ENCODE measurements around the gene SFTPD.
"Not testable (repeated sequence)": the region's sequence is repeated elsewhere in the genome, so short reads cannot be mapped to it uniquely, and the experiment has no call there.

Gene SFTPD

DNA sequence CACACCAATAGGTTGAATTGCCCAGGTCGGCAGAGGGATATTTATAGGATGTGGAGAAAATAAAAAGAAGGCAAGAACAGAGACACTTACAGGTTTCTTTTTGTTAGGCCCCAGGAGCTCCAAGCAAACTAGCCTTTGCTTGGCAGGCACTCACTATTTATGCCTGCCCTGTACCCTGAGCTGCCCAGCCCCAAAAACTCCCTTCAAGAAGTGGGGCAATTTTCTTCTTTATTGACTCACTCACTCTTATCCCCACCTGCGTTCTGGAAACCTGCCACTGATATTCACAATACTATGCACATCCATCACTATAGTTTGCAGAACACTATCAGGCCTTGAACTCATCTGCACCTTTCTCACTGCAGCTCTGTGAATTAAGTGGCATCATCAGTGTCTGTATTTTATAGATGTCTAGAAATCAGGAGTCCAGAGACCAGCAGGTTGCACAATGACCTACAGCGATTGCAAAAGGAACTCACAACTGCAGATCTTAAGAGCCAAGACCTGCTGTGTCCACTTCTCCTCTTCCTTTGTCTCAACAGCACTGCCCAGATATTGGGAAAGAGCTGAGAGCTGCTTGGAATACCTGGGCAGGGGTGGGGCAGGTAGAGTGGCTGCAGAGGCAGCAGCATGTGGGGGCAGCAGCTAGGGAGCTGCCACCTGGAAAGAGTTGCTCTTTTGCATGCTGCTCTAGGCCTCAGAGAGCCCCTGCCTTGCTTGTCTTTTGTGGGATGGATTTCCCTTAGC lies at the start of gene SFTPD:
Gene SFTPD (minus strand): TSS at position 130 of the 747 bp plus-strand sequence. CDS start 2,446 bp downstream, outside the sequence.
- no peak for DNase-seq

DNA sequence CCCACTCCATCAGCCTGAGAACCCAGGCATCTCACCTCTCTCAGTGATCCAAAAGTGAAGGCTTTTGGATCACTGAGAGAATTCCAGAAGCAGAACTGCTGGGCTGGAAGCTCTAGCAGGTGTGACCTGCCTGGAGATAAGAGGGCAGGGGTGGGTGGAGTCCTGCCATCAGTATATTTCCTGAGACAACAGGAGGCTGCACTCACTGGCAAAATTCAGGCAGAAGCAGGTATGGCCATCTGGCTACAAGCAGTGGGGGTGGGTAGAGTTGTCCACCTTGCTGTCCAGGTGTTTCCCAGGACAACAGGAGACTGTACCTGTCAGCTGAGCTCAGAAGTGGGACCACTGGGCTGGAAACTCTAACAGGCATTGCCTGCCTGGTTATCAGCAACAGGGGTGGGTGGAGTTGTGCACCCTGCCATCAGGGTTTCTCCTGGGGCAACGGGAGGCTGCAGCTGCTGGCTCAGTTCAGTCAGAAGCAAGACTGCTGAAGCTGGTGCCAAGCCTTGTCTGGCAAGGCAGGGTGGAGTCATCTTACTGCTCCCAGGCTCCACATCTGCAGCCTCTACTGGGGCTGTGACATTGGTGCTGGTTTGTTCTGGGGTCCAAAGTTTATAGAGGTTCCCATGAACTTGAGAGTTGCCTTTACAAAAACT lies 47.2 kb upstream of the SFTPD start:
- DNase-seq: peak in 1 of 3 experiments; percentile 30

DNA sequence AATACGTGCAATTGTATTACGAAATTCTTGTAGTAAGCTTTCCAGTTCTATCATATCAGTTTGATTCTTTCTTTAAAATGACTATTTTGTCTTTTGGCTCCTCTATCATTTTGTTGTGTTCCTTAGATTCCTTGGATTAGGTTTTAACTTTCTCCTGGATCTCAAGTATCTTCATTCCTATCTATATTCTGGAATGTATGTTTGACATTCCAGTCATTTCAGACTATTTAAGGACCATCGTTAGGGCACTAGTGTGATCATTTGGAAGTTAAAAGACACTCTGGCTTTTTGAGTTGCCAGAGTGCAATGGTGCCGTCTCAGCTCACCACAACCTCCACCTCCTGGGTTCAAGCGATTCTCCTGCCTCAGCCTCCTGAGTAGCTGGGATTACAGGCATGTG lies 45.7 kb upstream of the SFTPD start:
- no peak for DNase-seq

DNA sequence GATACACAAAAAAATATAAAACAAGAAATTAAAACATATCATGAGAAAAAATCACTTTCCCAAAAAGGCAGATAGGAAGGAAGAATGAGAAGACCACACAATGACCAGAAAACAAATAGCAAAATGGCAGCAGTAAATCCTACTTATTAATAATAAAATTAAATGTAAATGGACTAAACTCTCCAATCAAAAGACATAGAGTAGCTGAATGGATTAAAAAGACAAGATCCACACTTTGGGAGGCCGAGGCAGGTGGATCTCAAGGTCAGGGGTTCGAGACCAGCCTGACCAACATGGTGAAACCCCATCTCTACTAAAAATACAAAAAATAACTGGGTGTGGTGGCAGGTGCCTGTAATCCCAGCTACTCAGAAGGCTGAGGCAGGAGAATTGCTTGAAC lies 39.3 kb upstream of the SFTPD start:
- DNase-seq: not testable (repeated sequence)

DNA sequence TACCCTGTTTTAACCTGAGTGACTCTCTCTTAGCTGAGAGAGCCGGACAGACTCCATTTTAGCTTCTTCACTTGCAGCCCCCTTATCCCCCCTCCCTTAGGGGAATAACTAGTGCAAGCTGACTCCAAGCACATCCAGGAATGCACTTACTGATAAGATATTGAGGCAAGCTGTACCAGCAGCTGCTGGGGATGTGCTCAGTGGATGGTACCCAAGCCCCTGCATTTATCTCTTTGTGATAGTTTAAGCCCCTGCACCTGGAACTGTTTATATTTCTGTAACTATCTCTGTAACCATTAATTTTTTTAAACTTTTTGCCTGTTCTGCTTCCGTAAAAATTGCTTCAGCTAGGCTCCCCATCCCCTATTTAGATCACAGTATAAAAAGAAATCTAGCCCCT lies 37.8 kb upstream of the SFTPD start:
- not testable (repeated sequence) for DNase-seq

DNA sequence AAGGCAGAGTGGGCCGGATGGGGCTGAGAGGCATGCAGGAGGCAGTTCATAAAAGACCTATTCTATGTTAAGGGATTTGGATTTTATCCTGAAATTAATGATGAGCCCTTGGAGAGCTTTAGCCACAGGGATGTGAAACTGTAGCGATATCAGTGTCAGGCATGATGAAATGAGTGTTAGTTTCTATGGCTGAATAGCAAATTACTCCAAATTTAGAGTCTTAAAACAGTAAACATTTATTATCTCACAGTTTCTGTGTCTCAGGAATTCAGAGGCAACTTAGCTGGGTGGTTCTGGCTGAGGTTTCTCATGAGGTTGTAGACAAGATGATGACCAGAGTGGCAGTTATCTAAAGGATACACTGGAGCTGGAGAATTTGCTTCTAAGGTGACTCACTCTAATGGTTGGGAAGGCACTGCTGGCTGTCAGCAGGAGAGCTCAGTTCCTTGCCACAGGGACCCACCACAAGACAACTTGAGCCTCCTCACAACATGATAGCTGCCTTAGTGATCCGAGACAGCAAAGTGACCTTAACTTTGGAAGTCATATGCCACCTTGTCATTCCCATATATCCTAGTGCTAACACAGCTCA lies 36.7 kb upstream of the SFTPD start:
- no peak for DNase-seq

DNA sequence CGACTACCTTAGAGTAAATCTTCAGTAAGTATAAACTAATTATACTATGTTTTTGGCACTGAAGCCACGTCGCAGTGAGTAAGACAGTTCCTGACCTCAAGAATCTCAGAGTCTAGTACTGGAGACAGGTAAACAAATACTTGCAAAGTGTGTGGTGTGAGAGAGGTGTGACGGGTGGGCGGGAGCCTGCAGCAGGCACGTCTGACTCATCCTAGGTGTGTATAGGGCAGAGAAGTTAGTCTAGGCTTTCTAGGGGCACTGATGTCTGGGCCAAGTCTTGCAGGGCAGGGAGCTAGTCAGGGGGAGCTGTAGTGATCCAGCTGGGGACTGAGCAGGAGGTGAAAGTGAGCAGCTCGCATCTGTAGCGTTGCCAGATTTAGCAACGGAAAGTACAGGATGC lies 35.9 kb upstream of the SFTPD start:
- DNase-seq: no peak

DNA sequence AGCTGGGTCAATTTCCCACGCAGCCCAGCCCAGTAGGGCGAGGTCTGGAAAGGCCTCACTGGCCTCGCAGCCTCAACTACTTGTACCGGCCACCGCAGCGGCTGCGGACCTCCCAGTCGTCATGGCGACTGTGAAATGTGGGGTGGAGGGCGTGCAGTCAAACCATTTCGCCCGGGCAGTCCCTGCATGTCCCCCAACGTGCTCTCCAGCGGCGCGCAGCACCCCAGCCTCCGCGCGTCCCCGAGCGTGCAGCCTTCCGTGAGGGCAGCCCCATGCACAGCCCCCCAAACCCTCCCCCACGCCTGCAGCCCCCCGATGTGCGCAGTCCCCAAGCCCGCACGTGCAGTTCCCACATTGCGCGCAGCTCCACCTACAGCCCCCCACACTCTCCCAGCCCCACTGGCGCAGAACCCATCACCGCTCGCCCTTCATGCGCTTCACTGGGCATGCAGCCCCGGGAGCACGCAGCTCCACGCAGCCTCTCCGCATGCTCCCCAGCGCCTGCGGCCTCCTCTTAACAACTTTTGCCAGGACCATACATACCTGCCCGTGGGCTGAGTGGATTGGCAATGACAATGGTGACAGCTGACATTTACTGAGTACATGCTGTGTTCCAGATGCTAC lies 34.5 kb upstream of the SFTPD start:
- DNase-seq: no peak

DNA sequence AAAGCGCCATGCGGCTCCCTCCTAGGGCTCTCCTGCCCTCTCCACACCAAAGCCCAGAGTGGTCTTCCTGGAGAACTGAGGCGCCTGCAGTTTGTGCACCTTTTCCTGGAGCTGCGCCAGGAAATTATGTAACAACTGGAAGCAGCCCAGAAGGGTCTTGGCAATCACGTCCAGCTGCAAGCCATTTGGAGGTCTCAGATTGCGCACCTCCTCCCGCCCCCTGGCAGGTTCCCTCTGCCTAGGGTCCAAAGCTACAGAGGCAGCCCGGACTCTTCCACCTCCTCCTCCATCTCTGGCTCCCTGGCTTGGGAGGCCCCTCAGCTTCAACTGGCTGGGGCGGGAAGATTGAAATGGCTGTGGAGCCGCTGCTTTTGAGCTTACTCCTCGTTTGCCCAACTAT lies 34.0 kb upstream of the SFTPD start:
- peak in 1 of 3 experiments; percentile 60 for DNase-seq

DNA sequence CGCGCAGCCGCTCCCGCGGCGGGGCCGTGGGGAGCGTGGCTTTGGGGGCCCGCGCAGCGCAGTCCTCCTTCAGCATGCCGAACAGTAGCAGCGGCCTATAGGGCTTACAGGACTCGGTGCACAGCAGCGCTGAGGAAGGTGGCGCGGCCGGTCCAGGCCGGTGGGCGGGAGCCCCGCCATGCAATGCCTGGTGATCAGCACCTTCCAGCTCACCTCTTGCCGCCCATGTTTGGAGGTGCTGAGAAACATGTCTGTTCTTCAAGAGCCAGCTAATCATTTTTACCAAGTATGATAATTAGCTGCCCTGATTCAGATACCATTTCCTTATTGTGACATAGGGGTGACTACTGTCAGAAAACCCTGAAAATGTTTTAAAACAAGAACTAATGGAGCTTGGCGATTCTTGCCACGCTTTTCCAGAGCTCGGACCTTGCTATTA lies 33.5 kb upstream of the SFTPD start:
- DNase-seq: no peak

DNA sequence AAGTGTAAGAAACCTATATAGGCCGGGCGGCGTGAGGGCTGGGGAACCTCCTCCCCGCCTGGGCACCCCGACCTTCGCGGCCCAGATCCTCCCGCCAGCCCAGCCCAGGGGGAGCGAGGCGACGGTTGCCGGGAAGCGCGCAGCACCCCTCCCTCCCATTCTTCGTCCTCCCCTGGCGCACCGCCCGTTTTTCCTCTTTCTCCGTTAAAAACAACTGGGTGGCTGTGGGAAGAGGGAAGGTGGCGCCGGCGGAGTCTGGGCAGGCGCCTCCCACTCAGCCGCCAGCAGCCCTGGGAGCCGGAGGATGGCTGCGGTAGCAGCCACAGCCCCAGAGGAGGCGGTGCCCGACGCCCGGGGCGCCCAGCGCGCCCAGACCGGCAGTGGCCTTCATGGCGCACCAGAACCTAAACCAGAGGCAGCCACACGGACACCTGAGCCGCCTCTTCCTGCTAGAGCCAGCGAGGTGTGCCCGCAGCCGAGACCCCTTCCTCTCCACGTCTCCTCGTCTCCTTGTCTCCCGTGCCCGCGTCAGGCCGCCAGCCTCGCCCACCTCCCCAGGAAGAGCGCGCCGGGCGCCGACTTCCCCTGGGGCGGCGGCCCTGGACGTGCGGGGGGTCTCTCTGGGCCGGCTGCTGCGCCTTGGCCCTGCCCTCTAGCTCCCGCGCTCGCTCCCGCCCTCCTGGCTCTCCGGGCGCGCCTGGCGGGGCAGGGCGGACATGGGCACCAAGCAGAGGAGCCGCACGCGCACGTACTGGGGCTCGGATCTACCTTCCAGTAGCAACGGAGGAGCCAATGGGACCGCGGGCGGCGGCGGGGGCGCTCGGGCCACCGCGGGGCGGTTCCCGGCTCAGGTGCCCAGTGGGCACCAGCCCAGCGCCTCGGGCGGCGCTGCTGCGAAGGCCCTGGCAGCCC lies 32.8 kb upstream of the SFTPD start:
- DNase-seq: peak; percentile 12 to 92 (median 90)

DNA sequence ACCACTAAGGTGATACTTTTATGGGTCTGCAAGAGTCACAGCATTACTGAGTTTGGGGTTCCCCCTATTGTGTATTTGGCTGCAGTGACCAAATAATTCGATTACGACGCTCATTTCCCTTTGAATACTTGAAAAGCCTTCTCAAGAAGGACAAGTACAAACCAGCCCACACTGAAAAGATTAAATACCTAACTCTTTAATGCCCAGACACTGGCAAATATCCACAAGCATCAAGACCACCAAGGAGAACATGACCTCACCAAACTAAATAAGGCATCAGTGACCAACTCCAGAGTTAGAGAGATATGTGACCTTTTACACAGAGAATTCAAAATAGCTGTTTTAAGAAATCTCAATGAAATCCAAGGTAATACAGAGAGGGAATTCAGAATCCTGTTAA lies 31.8 kb upstream of the SFTPD start:
- peak in 1 of 3 experiments; percentile 41 for DNase-seq

DNA sequence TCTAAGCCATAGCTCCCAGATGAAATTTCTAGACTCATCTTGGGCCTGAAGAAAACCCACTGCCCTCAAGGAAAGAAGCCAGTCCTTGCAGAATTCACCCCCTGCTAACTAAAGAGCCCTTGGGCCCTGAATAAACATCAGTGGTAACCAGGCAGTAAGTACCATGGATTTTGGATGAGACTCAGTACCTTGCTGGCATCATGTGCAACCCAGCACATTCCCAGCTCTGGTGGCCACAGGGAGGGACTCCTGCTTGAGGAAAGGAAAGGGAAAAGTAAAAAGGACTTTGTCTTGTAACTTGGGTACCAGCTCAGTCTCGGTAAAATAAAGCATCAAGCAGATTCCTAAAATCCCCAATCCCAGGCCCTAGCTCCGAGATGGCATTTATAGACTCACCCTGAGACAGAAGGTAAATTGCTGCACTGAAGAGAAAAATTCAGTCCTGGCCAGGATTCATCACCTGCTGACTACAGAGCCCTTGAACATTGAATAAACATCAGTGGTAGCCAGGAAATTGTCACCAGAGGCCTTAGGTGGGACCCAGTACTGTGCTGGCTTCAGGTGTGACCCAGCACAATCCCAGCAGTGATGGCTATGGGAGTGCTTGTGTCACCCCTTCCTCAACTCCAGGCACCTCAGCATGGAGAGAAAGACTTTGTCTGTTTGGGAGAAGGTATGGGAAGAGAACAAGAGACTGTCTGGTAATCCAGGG lies 31.2 kb upstream of the SFTPD start:
- DNase-seq: peak in 1 of 3 experiments; percentile 32

DNA sequence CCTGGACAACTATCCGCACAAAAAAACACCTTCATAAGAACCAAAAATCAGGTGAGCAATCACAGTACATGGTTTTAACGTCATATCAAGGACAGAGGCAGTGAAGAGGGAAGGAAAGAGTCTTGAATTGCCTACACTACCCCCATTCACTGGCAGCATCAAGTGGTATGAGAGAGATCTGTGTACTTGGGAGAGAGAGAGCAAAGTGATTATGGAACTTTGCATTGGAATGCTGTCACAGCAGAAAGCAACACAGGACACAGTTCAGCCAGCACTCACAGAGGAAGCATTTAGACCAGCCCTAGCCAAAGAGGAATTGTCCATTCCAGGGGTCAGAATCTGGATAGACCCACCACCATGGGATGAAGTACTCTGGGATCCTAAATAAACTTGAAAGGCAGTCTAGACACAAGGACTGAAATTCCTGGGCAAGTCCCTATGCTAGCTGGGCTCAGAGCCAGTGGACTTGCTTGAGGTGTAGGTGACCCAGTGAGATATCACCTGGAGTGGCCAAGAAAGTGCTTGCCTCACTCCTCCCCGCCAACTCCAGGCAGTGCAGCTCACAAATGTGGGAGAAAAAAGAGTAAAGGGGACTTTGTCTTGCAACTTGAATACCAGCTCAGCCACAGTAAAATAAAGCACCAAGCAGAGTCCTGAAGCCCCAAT lies 30.5 kb upstream of the SFTPD start:
- no peak for DNase-seq

DNA sequence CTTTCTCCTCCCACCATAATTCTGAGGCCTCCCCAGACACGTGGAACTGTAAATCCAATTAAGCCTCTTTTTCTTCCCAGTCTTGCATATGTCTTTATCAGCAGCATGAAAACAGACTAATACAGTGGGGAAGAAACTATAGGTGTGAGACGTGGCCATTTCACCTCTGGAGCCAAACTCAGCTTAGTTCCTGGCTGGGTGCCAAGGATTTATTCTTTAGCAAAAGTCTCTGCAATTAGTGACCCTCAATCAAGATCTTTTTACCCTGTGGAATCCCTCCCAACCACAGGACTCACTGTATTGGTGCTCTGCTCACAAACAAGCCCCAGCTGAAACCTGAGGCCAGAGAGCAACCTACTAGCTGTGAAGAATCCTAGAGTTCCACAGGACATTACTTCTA lies 28.1 kb upstream of the SFTPD start:
- DNase-seq: no peak

DNA sequence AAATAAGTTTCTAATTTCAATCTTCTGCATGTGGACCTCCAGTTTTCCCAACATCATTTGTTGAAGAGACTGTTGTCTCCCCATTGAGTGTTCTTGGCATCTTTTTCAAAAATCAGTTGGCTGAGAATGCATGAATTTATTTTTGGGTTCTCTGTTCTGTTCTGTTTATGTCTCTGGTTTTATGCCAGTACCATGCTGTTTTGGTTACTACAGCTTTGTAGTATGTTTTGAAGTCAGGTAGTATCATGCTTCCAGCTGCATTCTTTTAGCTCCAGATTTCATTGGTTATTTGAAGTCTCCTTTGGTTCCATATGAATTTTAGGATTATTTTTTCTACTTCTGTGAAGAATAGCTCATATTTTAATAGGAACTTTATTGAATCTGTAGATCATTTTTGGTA lies 21.2 kb upstream of the SFTPD start:
- no peak for DNase-seq

DNA sequence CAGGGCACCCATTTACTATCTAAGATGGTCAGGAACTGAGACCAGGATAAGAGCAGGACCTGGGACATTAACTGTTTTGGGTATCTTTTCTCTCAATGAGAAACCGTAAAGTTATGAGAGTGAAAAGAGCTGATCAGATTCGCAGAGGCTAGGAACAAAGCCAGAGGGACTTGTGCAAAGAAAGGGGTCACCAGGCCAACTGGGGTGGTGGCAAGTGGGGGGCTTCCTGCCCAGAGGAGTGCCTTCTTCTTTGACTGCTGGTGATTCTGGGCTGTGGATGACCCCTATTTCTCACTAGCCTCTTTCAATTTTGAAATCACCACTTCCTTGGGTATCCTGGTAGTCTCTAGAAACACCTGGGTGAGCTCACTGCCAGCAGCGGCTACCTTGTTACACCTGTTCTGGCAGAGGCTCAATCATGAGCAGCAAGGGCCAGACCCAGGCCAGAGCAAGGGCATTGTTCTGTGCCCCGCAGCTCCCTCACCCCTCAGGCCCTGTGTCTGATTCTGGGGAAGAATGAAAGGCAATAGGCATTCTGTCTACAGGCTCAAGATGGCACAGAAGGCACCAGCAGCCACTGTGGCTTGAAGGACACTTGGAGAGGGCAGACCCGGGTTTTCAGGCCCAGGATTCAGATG lies 999 bp downstream of the SFTPD start:
- no peak for DNase-seq

DNA sequence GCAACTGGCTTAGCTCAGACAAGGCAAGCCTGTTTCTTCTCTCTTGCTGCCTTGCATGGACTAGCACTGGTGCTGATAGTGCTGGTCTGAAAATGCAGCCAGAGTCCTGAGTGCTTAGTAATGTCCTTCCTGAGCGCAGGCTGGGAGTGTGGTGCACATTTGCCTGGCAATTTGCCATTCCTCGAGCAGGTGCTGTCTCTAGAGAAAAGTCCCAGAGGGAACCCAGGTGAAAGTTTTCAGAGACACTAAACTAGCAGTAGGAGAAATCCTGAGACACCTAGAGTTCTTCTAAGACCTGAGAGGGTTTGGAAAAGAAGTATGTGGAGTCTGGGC lies 1.9 kb downstream of the SFTPD start:
- DNase-seq: peak in 1 of 3 experiments; percentile 5

DNA sequence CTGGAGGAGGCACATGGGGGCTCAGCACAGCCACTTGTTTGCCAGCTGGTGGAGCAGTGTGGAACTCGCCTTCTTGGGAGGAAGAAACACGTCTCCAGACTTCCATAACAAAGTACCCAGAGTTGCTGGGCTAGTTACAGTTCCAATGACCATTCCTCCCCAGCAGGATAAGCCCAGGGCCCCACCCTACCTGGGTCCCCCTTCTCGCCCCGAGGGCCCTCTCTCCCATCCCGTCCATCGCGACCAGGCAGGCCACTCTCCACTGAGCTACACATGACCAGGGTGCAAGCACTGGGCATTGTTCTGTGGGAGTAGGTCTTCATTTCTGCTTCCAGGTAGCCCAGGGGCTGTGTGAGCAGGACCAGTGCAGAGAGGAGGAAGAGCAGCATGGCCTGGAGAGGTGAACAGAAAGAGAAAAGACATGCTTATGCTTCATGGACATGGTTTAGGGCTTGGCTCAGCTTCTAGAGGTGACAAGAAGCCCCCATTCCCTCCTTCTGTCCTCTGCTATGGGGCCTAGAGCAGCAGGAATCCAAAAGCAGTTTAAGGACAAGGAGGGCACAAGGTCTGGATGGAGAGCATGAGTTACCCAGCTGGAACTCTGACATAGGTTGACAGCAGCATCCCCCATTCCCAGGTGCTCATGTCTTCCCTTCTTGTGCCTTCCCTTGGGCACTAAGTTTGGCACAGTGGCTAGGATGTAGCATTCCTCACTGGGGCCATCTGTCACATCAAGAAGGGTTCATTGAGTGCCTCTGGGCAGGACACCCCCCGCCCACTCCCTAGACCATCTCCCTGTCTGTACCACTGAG lies 2.4 kb downstream of the SFTPD start:
- no peak for DNase-seq

Data from NCI-H1417 (cell line).